Activated CD4-positive, alpha-beta T cell treated with anti-CD3 and anti-CD28 coated beads for 36 hours (primary cell): Measurements from ENCODE around the gene DELE1. TPM values are rescaled to one million over a fixed set of nuclear protein-coding genes. Genes with fewer than 3 reads are reported as not detected.
A peak's percentile ranks its signal among the peaks of the same experiment; 100 is the strongest.

Experiments
- ATAC-seq: fragments of 200-7000 bp; cut with Tn5 transposase; one replicate; pipeline ENCODE4 v1.10.0; 2021; ENCODE audit warnings: mild to moderate bottlenecking, moderate library complexity
- CTCF ChIA-PET: fragments of 350-600 bp; sonication (Branson Sonifier 250); formaldehyde crosslinking; loops from one replicate; lab custom pipeline; 2021; ENCODE audit warnings: antibody characterized with exemption; lab: Charles Lee
- POLR2A ChIA-PET: fragments of 350-600 bp; sonication (Branson Sonifier 250); formaldehyde crosslinking; loops from one replicate; lab custom pipeline; 2021; ENCODE audit warnings: antibody characterized with exemption, inconsistent platforms; lab: Charles Lee
- DNase-seq: peaks from one replicate; pipeline ENCODE4 v3.0.0-alpha.2; 2020
- H3K27ac Mint-ChIP-seq: one replicate; pipeline ENCODE4 v1.8.0; 2021; ENCODE audit warnings: mixed read lengths
- H3K27me3 Mint-ChIP-seq: one replicate; pipeline ENCODE4 v1.8.0; 2021; ENCODE audit warnings: mixed read lengths
- H3K36me3 Mint-ChIP-seq: one replicate; pipeline ENCODE4 v1.8.0; 2021; ENCODE audit warnings: low read depth, mixed read lengths
- H3K4me1 Mint-ChIP-seq: one replicate; pipeline ENCODE4 v1.8.0; 2021; ENCODE audit warnings: mixed read lengths
- H3K4me3 Mint-ChIP-seq: one replicate; pipeline ENCODE4 v1.8.0; 2021; ENCODE audit warnings: mild to moderate bottlenecking, moderate library complexity, mixed read lengths
- H3K9me3 Mint-ChIP-seq: one replicate; pipeline ENCODE4 v1.8.0; 2021; ENCODE audit warnings: low read depth, mixed read lengths
- intact Hi-C, 2 experiments: fragments of 100-400 bp; cut with DNase I in 1 of 2; cut with micrococcal nuclease in 1 of 2; formaldehyde crosslinking; loops; one replicate each; pipeline versions ENCODE4 v1.14.2 to v1.15.1; 2022 to 2024; cut with DNase I, micrococcal nuclease
- total RNA-seq, 2 experiments: library from RNA; stranded (reverse); gene quantifications; one replicate each; pipeline ENCODE4 v1.2.3, GENCODE V29; 2021

DELE1 gene
- total RNA-seq, 2 experiments from 2014 or later, result 48.7 to 56.1 TPM

DNA sequence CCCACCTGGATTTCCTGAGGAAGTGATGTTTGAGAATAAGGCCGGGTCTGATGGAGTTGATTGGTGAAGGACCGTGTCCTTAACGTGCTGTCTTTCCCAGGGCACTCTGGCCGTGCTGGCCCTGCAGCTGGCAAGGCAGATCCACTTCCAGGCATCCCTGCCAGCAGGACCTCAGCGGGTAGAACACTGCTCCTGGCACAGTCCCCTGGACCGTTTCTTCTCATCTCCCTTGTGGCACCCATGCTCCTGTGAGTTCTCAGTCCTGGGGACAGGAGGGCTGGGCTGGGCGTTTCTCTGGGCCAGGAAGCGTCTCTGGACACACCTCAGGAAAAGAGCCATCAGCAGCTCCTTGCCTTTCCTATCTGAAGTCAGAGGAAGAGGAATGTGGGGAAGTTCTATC lies 4.4 kb downstream of the DELE1 start:
- CTCF ChIA-PET, result interaction anchor here (0.7 kb wide), 1 partner anchor 68 kb away, joined by 3 read pairs; no protein-coding TSS in a partner anchor
- Mint-ChIP-seq H3K4me3 (no peak overlapping the region), H3K4me1 (peaks cover 16% of the 10 kb centered on the region), H3K36me3 (peaks cover 37% of the 10 kb centered on the region), H3K9me3 (no peaks in the 10 kb centered on the region), H3K27ac (no peak overlapping the region), H3K27me3 (no peaks in the 10 kb centered on the region)
- DNase-seq (no peak), ATAC-seq (no peak)
- intact Hi-C loops, result loop anchor here in 1 of 2 experiments (10.0 kb wide), 1 partner anchor 603 kb away; the partner anchor contains the start of gene TAF7
- POLR2A ChIA-PET, result no interaction called here

DNA sequence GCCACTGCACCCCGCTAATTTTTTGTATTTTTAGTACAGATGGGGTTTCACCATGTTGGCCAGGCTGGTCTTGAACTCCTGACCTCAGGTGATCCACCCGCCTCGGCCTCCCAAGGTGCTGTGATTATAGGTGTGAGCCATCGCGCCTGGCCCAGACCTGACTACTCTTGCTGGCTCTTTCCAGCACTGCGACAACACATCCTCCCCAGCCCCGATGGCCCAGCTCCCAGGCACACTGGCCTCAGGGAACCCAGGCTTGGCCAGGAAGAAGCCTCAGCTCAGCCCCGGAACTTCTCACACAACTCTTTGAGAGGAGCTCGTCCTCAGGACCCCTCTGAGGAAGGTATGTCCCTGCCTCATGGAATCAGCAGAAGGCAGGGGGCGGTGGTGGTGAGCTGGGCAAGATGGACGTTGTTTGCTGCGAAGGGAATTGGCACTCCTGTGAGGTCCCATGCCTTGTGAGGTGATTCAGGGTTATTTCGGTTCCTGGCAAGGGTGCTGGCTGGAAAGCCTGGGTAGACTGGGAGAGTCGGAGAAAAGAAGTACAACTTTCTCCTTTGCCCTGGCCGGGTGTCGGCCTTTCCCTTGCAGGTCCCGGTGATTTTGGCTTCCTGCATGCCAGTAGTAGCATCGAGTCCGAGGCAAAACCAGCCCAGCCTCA lies 5.9 kb downstream of the DELE1 start:
- ATAC-seq (no peak), DNase-seq (no peak)
- ChIA-PET CTCF (interaction anchor here (0.7 to 0.9 kb wide), 5 partner anchors 18 to 50 kb away, joined by 3 read pairs; partner anchors contain the start of gene PCDH12), POLR2A (no interaction called here)
- peaks cover 10% of the 10 kb centered on the region for H3K4me1 Mint-ChIP-seq
- peaks cover 33% of the 10 kb centered on the region for H3K36me3 Mint-ChIP-seq
- H3K27me3 Mint-ChIP-seq, result no peaks in the 10 kb centered on the region
- no peak overlapping the region for H3K4me3 Mint-ChIP-seq
- intact Hi-C loops, result loop anchor here in 1 of 2 experiments (10.0 kb wide), 1 partner anchor 605 kb away; the partner anchor contains the start of gene TAF7
- H3K27ac Mint-ChIP-seq, result no peak overlapping the region
- no peaks in the 10 kb centered on the region for H3K9me3 Mint-ChIP-seq

DNA sequence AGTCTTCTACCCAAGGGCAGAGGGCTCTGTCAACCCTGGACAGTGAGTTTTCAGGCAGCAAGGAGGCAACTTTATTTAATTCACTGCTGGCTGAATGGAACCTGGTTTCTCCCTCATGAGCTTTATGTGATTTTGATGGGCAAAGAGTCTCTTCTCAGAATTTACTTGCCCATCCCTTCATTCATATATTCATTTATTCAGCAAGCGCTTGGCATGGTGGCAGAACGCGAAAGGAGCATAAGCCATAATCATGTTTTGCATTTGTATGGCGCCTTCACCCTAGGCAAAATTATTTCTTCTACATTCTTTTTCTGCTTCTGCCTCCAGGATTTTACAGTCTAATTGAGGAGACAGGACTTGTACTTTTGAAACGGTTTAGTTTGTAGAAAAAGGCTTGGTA lies 8.0 kb downstream of the DELE1 start:
- Mint-ChIP-seq H3K9me3 (no peaks in the 10 kb centered on the region), H3K36me3 (peaks cover 34% of the 10 kb centered on the region), H3K4me3 (no peak overlapping the region), H3K4me1 (peaks cover 4% of the 10 kb centered on the region), H3K27me3 (no peaks in the 10 kb centered on the region), H3K27ac (no peak overlapping the region)
- POLR2A ChIA-PET, result no interaction called here
- CTCF ChIA-PET, result interaction anchor here (1.0 kb wide), 1 partner anchor 29 kb away, joined by 3 read pairs; no protein-coding TSS in a partner anchor
- intact Hi-C loops, result no loop called here
- ATAC-seq (no peak), DNase-seq (no peak)

DNA sequence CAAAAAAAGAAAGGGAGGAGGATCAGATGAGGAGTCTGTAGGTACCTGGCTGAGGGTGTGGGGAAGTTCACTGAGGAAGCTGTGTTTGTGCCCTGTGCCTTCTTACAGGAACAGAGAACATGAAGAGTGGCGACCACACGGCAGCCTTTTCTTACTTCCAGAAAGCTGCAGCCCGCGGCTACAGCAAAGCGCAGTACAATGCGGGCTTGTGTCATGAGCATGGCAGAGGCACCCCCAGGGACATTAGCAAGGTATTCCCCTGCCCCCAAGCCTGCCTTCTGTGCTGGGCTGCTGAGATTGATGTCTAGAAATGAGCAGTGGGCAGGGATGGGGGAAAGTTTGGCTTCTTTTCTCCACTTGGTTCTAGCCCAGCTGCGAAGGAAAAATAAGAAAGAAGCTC lies 9.5 kb downstream of the DELE1 start:
- H3K9me3 Mint-ChIP-seq, result no peaks in the 10 kb centered on the region
- POLR2A ChIA-PET, result no interaction called here
- H3K27ac Mint-ChIP-seq, result no peak overlapping the region
- DNase-seq, result no peak
- CTCF ChIA-PET, result interaction anchor here (0.6 to 1.5 kb wide), 2 partner anchors 125 to 292 kb away, joined by 3 read pairs; no protein-coding TSS in a partner anchor
- peaks cover 35% of the 10 kb centered on the region for H3K36me3 Mint-ChIP-seq
- no peak for ATAC-seq
- H3K4me1 Mint-ChIP-seq, result no peaks in the 10 kb centered on the region
- intact Hi-C loops, result no loop called here
- H3K27me3 Mint-ChIP-seq, result no peaks in the 10 kb centered on the region
- H3K4me3 Mint-ChIP-seq, result no peak overlapping the region

DNA sequence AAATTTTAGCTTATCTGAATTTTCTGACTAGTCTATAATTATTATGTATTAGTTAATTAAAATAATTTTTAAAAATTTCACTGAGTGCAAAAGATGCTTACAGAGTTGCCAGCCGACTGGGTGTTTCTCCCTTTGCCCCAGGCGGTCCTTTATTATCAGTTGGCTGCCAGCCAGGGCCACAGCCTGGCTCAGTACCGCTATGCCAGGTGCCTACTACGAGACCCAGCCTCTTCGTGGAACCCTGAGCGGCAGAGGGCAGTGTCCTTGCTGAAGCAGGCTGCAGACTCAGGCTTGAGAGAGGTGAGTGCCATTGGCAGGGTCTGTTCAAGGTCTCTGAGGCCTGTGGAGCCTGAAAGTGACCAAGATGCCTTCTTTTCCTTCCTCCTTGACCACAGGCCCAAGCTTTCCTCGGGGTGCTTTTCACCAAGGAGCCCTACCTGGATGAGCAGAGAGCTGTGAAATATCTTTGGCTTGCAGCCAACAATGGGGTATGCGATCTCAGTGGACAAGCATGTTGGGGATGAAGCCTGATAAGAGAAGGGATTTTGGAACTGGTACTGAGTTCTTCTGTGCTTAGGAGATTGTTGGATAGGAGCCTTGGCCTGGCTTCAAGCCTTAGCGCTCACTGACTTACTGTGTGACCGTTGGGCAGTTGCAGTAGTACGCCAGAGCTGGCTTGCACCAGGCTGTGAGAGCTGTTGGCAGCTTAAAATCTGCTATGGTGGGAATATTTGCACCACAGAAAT lies 10.6 kb downstream of the DELE1 start:
- peaks cover 30% of the 10 kb centered on the region for H3K36me3 Mint-ChIP-seq
- H3K27ac Mint-ChIP-seq, result no peak overlapping the region
- CTCF ChIA-PET, result interaction anchor here (0.5 to 1.5 kb wide), 5 partner anchors 9 to 595 kb away, joined by 3 read pairs; no protein-coding TSS in a partner anchor
- intact Hi-C loops, result no loop called here
- H3K9me3 Mint-ChIP-seq, result no peaks in the 10 kb centered on the region
- H3K4me1 Mint-ChIP-seq, result no peaks in the 10 kb centered on the region
- no peak overlapping the region for H3K4me3 Mint-ChIP-seq
- DNase-seq, result no peak
- no peaks in the 10 kb centered on the region for H3K27me3 Mint-ChIP-seq
- ATAC-seq, result no peak
- POLR2A ChIA-PET, result no interaction called here

DNA sequence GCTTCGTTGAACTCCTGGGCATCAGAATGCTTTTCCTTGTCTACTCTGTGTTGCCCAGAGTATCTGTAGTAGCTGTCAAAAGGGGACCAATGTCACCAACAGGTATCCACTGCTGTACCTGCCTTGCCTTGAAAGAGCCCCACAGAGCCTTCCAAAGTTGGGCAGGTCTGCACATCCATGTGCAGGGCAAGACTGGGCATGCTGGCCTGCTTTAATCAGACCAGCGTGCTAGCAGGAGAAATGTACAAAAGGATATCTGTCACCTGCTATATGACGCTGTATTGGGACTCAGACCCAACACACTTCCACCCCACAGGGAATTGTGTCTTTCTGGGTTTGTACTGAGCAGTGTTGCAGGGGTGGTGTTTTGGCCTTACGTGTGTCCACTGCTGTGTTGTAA lies 11.9 kb downstream of the DELE1 start:
- CTCF ChIA-PET, result no interaction called here
- ATAC-seq (no peak), DNase-seq (no peak)
- H3K4me1 Mint-ChIP-seq, result no peaks in the 10 kb centered on the region
- no peaks in the 10 kb centered on the region for H3K27me3 Mint-ChIP-seq
- H3K36me3 Mint-ChIP-seq, result peaks cover 27% of the 10 kb centered on the region
- H3K4me3 Mint-ChIP-seq, result no peak overlapping the region
- intact Hi-C loops, result no loop called here
- POLR2A ChIA-PET, result no interaction called here
- no peaks in the 10 kb centered on the region for H3K9me3 Mint-ChIP-seq
- peak overlapping the region; percentile 16 for H3K27ac Mint-ChIP-seq

DNA sequence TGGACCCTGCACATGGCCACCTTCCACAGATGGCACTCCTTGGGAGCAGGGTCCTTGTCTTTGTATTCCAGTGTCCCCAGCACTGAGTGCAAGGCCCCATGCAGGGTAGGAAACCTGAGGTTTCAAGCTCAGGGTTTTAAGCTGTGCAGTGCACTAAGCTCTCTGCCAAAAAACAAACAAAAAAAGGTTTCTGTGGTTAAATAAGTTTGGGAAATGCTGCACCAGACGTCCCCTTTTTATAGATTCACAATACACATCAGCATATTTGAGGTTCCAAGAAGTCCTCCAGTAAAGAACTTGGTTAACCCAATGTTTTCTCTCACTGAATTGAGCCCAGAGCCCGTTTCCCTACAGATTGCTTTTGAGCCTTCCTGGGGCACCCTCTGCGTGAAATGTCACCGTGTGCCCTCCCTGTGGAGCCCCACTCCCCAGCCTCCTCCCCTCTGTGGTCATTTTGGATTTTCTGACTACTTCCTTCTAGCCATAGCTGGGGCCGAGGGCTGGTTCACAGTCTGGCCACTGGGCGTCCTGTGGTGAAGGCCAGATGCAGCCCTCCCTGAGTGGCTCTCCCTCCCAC lies 17.1 kb downstream of the DELE1 start:
- no peaks in the 10 kb centered on the region for H3K27me3 Mint-ChIP-seq
- H3K36me3 Mint-ChIP-seq, result peaks cover 17% of the 10 kb centered on the region
- no peak overlapping the region for H3K27ac Mint-ChIP-seq
- POLR2A ChIA-PET, result interaction anchor here (0.6 to 1.5 kb wide), 2 partner anchors 17 to 66 kb away, joined by 3 to 4 read pairs; partner anchors contain the start of gene DELE1
- intact Hi-C loops, result no loop called here
- peaks cover 3% of the 10 kb centered on the region for H3K4me1 Mint-ChIP-seq
- CTCF ChIA-PET, result interaction anchor here (0.7 to 4.1 kb wide), 3 partner anchors 12 to 240 kb away, joined by 3 to 35 read pairs (median 4); no protein-coding TSS in a partner anchor
- H3K4me3 Mint-ChIP-seq, result no peak overlapping the region
- DNase-seq (no peak), ATAC-seq (no peak)
- no peaks in the 10 kb centered on the region for H3K9me3 Mint-ChIP-seq

DNA sequence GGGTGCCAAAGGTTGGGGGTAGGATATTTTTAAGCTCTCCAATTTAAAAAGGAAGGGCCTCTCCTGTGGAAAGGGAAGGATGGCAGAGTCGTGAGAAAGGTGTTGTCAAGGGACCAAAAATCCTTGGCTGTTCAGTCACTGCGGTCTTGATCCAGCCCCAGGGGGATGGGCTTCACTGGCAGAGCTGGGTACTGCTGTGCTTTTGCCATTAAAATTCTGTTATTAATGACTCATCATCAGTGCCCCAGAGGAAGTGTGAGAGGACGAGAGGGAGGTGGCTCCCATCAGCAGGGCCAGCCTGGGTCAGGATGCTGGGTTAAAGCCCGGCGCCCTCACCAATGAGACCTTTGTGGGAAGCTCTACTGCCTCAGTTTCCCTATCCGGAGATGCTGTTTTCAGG lies 17.6 kb downstream of the DELE1 start:
- intact Hi-C loops, result no loop called here
- DNase-seq (no peak), ATAC-seq (no peak)
- Mint-ChIP-seq H3K4me1 (peaks cover 3% of the 10 kb centered on the region), H3K4me3 (no peak overlapping the region), H3K9me3 (no peaks in the 10 kb centered on the region), H3K27me3 (no peaks in the 10 kb centered on the region), H3K27ac (no peak overlapping the region), H3K36me3 (peaks cover 14% of the 10 kb centered on the region)
- ChIA-PET POLR2A (interaction anchor here (0.6 to 1.5 kb wide), 2 partner anchors 17 to 66 kb away, joined by 3 to 4 read pairs; partner anchors contain the start of gene DELE1), CTCF (interaction anchor here (1.2 to 4.1 kb wide), 3 partner anchors 11 to 19 kb away, joined by 3 to 35 read pairs (median 4); partner anchors contain the start of gene DELE1)

DNA sequence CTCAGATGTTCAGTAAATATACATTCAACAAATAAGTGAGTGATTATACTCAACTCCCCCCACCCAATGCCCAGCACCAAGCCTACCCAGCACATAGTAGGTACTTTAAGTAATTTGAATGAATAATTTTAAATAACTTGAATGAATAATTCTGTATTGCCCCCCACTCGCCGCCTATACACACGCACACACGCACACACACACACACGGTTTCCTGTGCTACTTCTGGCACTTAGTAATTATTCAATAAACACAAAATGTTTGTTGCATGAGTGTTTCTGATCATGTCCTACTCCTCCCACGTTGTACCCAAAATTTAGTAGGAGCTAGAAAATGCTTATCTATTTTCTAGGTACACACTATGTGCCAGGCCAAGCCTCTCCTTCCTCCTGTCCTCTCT lies 18.1 kb downstream of the DELE1 start:
- POLR2A ChIA-PET, result interaction anchor here (0.6 to 1.5 kb wide), 2 partner anchors 18 to 65 kb away, joined by 3 to 4 read pairs; partner anchors contain the start of gene DELE1
- CTCF ChIA-PET, result interaction anchor here (0.8 to 4.1 kb wide), 4 partner anchors 9 to 18 kb away, joined by 3 to 35 read pairs (median 4); partner anchors contain the start of gene DELE1
- Mint-ChIP-seq H3K9me3 (no peaks in the 10 kb centered on the region), H3K27ac (no peak overlapping the region), H3K27me3 (no peaks in the 10 kb centered on the region), H3K4me3 (no peak overlapping the region), H3K36me3 (peaks cover 14% of the 10 kb centered on the region), H3K4me1 (peaks cover 3% of the 10 kb centered on the region)
- intact Hi-C loops, result no loop called here
- ATAC-seq (no peak), DNase-seq (no peak)

DNA sequence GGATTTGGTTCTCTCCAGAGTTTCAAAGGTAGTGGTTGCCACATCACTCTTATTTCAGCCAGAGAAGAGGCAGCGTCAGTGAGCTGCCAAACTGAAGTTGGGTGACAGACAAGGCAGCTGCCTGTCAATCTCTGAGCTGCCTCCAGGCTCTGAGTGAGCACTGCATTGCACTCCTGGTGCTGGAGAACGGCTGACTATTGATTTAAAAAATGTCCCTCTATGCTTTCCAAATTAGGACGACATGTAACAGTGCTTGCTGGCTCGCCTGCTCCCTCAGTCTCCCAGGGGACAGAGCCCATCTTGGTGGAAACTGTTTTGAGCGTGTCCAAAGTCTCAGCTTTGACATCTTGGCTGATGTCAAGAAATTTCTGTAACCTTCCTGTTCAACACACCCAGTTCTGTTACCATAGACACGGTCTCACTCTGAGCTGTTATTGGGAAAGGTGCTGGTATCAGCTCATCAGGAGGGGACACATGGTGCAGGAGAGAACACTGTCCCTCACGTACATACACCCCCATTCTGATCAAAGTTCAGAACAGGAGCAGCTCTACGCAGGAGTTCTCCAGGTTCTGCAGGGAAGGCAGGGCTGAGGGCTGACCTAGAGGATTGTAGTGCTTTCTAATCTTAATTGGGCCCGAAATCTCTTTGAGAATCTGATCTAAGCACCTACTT lies 18.6 kb downstream of the DELE1 start:
- Mint-ChIP-seq H3K4me3 (no peak overlapping the region), H3K36me3 (peaks cover 12% of the 10 kb centered on the region), H3K27ac (no peak overlapping the region), H3K4me1 (peaks cover 3% of the 10 kb centered on the region), H3K27me3 (no peaks in the 10 kb centered on the region), H3K9me3 (no peaks in the 10 kb centered on the region)
- intact Hi-C loops, result no loop called here
- ChIA-PET POLR2A (no interaction called here), CTCF (interaction anchor here (0.5 to 4.1 kb wide), 4 partner anchors 8 to 160 kb away, joined by 3 to 35 read pairs (median 4); partner anchors contain the start of gene DELE1)
- ATAC-seq (no peak), DNase-seq (no peak)
